ENCODE data around the gene NUP210L. TPM values are rescaled to one million over a fixed set of nuclear protein-coding genes. Genes with fewer than 3 reads are reported as not detected.

Gene NUP210L
- total RNA-seq, 2 experiments from 2014 or later, result 0.03 to 0.06 TPM

GRCh38 chr1:153945131-153945794, 209.6 kb downstream of the NUP210L start:
- Histone ChIP-seq H3K36me3 (ENCODE audit: insufficient read depth, low read length) (peaks cover 74% of the 10 kb centered on the region), H3K4me2 (ENCODE audit: low read length) (peak overlapping the region; percentile 96), H3K79me2 (ENCODE audit: insufficient read depth, low read depth, low read length) (peaks cover 20% of the 10 kb centered on the region), H3K9me2 (ENCODE audit: insufficient read depth, low read length) (no peaks in the 10 kb centered on the region), H4K20me1 (ENCODE audit: insufficient read depth, low read length) (no peaks in the 10 kb centered on the region), H3K9me3 (ENCODE audit: low read length) (no peaks in the 10 kb centered on the region), H2AFZ (ENCODE audit: low read length) (no peak overlapping the region; the same call in 1 of the 2 replicates), H3K27ac (ENCODE audit: low read depth, low read length, poor library complexity, severe bottlenecking) (peak overlapping the region; percentile 92), H3K4me1 (ENCODE audit: insufficient read depth, low read length, poor library complexity, severe bottlenecking) (peaks cover 35% of the 10 kb centered on the region), H3K4me3 (ENCODE audit: low read depth, low read length, poor library complexity, severe bottlenecking) (peak overlapping the region; percentile 86)
- peak; percentile 84 for DNase-seq (ENCODE audit: low spot score)
- BruUV-seq (replicated peaks), result no TSS peak
- TF ChIP-seq, protein P1, sequence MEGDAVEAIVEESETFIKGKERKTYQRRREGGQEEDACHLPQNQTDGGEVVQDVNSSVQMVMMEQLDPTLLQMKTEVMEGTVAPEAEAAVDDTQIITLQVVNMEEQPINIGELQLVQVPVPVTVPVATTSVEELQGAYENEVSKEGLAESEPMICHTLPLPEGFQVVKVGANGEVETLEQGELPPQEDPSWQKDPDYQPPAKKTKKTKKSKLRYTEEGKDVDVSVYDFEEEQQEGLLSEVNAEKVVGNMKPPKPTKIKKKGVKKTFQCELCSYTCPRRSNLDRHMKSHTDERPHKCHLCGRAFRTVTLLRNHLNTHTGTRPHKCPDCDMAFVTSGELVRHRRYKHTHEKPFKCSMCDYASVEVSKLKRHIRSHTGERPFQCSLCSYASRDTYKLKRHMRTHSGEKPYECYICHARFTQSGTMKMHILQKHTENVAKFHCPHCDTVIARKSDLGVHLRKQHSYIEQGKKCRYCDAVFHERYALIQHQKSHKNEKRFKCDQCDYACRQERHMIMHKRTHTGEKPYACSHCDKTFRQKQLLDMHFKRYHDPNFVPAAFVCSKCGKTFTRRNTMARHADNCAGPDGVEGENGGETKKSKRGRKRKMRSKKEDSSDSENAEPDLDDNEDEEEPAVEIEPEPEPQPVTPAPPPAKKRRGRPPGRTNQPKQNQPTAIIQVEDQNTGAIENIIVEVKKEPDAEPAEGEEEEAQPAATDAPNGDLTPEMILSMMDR (conservative IDR thresholded peaks at IDR 0.05; ENCODE audit: low read length), result no peak
- TF ChIP-seq EZH2phosphoT487 (IDR thresholded peaks at IDR 0.05; ENCODE audit: borderline replicate concordance, low read depth, low read length), result no peak
- CTCF ChIA-PET (ENCODE audit: unreplicated experiment), result interaction anchor here (1.3 kb wide), 2 partner anchors 22 kb away, joined by 4 to 6 read pairs; partner anchors contain the start of genes CREB3L4 and GATAD2B
- POLR2A ChIA-PET, result interaction anchor here (0.5 to 4.2 kb wide), 11 partner anchors 16 to 162 kb away, joined by 3 to 32 read pairs (median 4); partner anchors contain the start of genes CREB3L4, GATAD2B and SLC39A1
- intact Hi-C loops (cut with micrococcal nuclease; ENCODE audit: unreplicated experiment), result loop anchor here (1.0 kb wide), 1 partner anchor 124 kb away; no protein-coding TSS in a partner anchor

GRCh38 chr1:153944827-153945117, 210.1 kb downstream of the NUP210L start:
- Histone ChIP-seq H3K36me3 (ENCODE audit: insufficient read depth, low read length) (peaks cover 74% of the 10 kb centered on the region), H2AFZ (ENCODE audit: low read length) (no peak overlapping the region; the same call in 1 of the 2 replicates), H3K4me3 (ENCODE audit: low read depth, low read length, poor library complexity, severe bottlenecking) (peak overlapping the region; percentile 86), H3K4me1 (ENCODE audit: insufficient read depth, low read length, poor library complexity, severe bottlenecking) (peaks cover 35% of the 10 kb centered on the region), H3K9me3 (ENCODE audit: low read length) (no peaks in the 10 kb centered on the region), H4K20me1 (ENCODE audit: insufficient read depth, low read length) (no peaks in the 10 kb centered on the region), H3K79me2 (ENCODE audit: insufficient read depth, low read depth, low read length) (peaks cover 20% of the 10 kb centered on the region), H3K9me2 (ENCODE audit: insufficient read depth, low read length) (no peaks in the 10 kb centered on the region), H3K27ac (ENCODE audit: low read depth, low read length, poor library complexity, severe bottlenecking) (peak overlapping the region; percentile 92), H3K4me2 (ENCODE audit: low read length) (peak overlapping the region; percentile 96)
- no peak for DNase-seq (ENCODE audit: low spot score)
- intact Hi-C loops (cut with micrococcal nuclease; ENCODE audit: unreplicated experiment), result loop anchor here (1.0 kb wide), 1 partner anchor 123 kb away; no protein-coding TSS in a partner anchor
- no peak for TF ChIP-seq EZH2phosphoT487 (IDR thresholded peaks at IDR 0.05; ENCODE audit: borderline replicate concordance, low read depth, low read length)
- TF ChIP-seq, protein P1 (conservative IDR thresholded peaks at IDR 0.05; ENCODE audit: low read length), result no peak
- TSS peak; percentile 69 for BruUV-seq (replicated peaks)
- POLR2A ChIA-PET, result interaction anchor here (0.5 to 4.2 kb wide), 12 partner anchors 16 to 223 kb away, joined by 3 to 32 read pairs (median 4); partner anchors contain the start of genes CREB3L4, GATAD2B and SLC39A1
- CTCF ChIA-PET (ENCODE audit: unreplicated experiment), result interaction anchor here (0.5 to 1.3 kb wide), 2 partner anchors 19 to 22 kb away, joined by 4 read pairs; partner anchors contain the start of genes GATAD2B and SLC39A1
